GM19351 (cell line): Measurements from ENCODE around the gene RGS7.
"Not testable (repeated sequence)": the region's sequence is repeated elsewhere in the genome, so short reads cannot be mapped to it uniquely, and the experiment has no call there.

ENCODE experiments used
- ATAC-seq: cut with Tn5 transposase; IDR thresholded peaks from one replicate; pipeline ENCODE4 v1.9.1; 2021; ENCODE audit warnings: mild to moderate bottlenecking, moderate library complexity; ENCODE audit not compliant: unreplicated experiment

RGS7 gene

GRCh38 chr1:241274693-241275092 is 82.3 kb downstream of the RGS7 start:
- ATAC-seq: no peak

GRCh38 chr1:241272828-241273227 is 84.2 kb downstream of the RGS7 start:
- no peak for ATAC-seq

GRCh38 chr1:241271427-241271826 is 85.6 kb downstream of the RGS7 start:
- no peak for ATAC-seq

GRCh38 chr1:241270016-241270415 is 87.0 kb downstream of the RGS7 start:
- ATAC-seq: no peak

- ATAC-seq: no peak
These were observed 87.9 kb downstream of the RGS7 start for GRCh38 chr1:241269116-241269515.

- ATAC-seq: no peak
These were observed 90.9 kb downstream of the RGS7 start for GRCh38 chr1:241266121-241266520.

- ATAC-seq: no peak
These were observed 91.6 kb downstream of the RGS7 start for GRCh38 chr1:241265428-241265827.

GRCh38 chr1:241263346-241263745 is 93.7 kb downstream of the RGS7 start:
- no peak for ATAC-seq

GRCh38 chr1:241253471-241253870 is 103.5 kb downstream of the RGS7 start:
- no peak for ATAC-seq

- no peak for ATAC-seq
These were observed 106.5 kb downstream of the RGS7 start for GRCh38 chr1:241250465-241250864.

- no peak for ATAC-seq
These were observed 116.9 kb downstream of the RGS7 start for GRCh38 chr1:241240069-241240468.

GRCh38 chr1:241237873-241238272 is 119.1 kb downstream of the RGS7 start:
- no peak for ATAC-seq

- no peak for ATAC-seq
These were observed 121.6 kb downstream of the RGS7 start for GRCh38 chr1:241235256-241235897.

GRCh38 chr1:241229711-241230110 is 127.3 kb downstream of the RGS7 start:
- no peak for ATAC-seq

GRCh38 chr1:241229216-241229615 is 127.8 kb downstream of the RGS7 start:
- ATAC-seq: no peak

GRCh38 chr1:241228339-241228738 is 128.7 kb downstream of the RGS7 start:
- no peak for ATAC-seq

- no peak for ATAC-seq
These were observed 131.3 kb downstream of the RGS7 start for GRCh38 chr1:241225741-241226140.

- ATAC-seq: not testable (repeated sequence)
These were observed 132.8 kb downstream of the RGS7 start for GRCh38 chr1:241224189-241224588.

GRCh38 chr1:241222813-241223212 is 134.2 kb downstream of the RGS7 start:
- not testable (repeated sequence) for ATAC-seq

- ATAC-seq: no peak
These were observed 135.7 kb downstream of the RGS7 start for GRCh38 chr1:241221319-241221718.

GRCh38 chr1:241220913-241221312 is 136.1 kb downstream of the RGS7 start:
- not testable (repeated sequence) for ATAC-seq

GRCh38 chr1:241219449-241219848 is 137.6 kb downstream of the RGS7 start:
- ATAC-seq: no peak

GRCh38 chr1:241217516-241217915 is 139.5 kb downstream of the RGS7 start:
- no peak for ATAC-seq
